HFFc6 (cell line): ENCODE data around the gene RSBN1L. TPM values are rescaled to one million over a fixed set of nuclear protein-coding genes. Genes with fewer than 3 reads are reported as not detected.

Source experiments
- DNase-seq: peaks from one replicate; pipeline ENCODE4 v3.0.0-alpha.2; 2018
- H3K27ac Mint-ChIP-seq: 2 replicates; pipeline ENCODE4 v1.8.0; 2020; ENCODE audit warnings: mild to moderate bottlenecking, mixed read lengths
- H3K27me3 Mint-ChIP-seq: 2 replicates; pipeline ENCODE4 v1.8.0; 2021; ENCODE audit warnings: mild to moderate bottlenecking, moderate library complexity, mixed read lengths; ENCODE audit not compliant: insufficient read depth
- H3K36me3 Mint-ChIP-seq: 2 replicates; pipeline ENCODE4 v1.8.0; 2021; ENCODE audit warnings: low read depth, mixed read lengths
- H3K4me1 Mint-ChIP-seq: 2 replicates; pipeline ENCODE4 v1.8.0; 2020; ENCODE audit warnings: low read depth, mixed read lengths
- H3K4me3 Mint-ChIP-seq: 2 replicates; pipeline ENCODE4 v1.8.0; 2020; ENCODE audit warnings: mild to moderate bottlenecking, moderate library complexity, mixed read lengths
- H3K9me3 Mint-ChIP-seq: 2 replicates; pipeline ENCODE4 v1.8.0; 2020; ENCODE audit warnings: mild to moderate bottlenecking, mixed read lengths
- CTCF ChIP-seq: fragments of 200-600 bp; sonication (generic); IDR thresholded peaks from 2 replicates; pipeline ENCODE4 v1.5.0; 2021; ENCODE audit warnings: antibody characterized with exemption, mild to moderate bottlenecking
- total RNA-seq, 6 experiments: library from RNA; stranded (reverse); fragmentation: NEBNext Ultra II Directional; extraction: Animal tissue kit (Norgen Biotek cat#: 25700); gene quantifications; 2 replicates in 1 of 6; 3 replicates in 5 of 6; pipeline ENCODE4 v1.2.3, GENCODE V29; 2021

Gene RSBN1L
- total RNA-seq, 6 experiments from 2014 or later, result 11.2 to 14.0 (median 12.9) TPM

- Mint-ChIP-seq H3K4me1 (peaks cover 45% of the 10 kb centered on the region), H3K27ac (no peak overlapping the region)
Observed at GRCh38 chr7:77808517-77808916, 112.3 kb downstream of the RSBN1L start.

GRCh38 chr7:77811516-77812289, 115.4 kb downstream of the RSBN1L start:
- no peaks in the 10 kb centered on the region; the same call in 1 of the 2 replicates for H3K27me3 Mint-ChIP-seq
- H3K4me3 Mint-ChIP-seq, result peak overlapping the region; percentile 67
- TF ChIP-seq CTCF, result no peak

More at GRCh38 chr7:77808517-77808916, 112.3 kb downstream of the RSBN1L start:
- DNase-seq, result no peak
- TF ChIP-seq CTCF, result no peak
- H3K36me3 Mint-ChIP-seq, result peaks cover 62% of the 10 kb centered on the region
- H3K4me3 Mint-ChIP-seq, result no peak overlapping the region
- H3K9me3 Mint-ChIP-seq, result peaks cover 38% of the 10 kb centered on the region
- H3K27me3 Mint-ChIP-seq, result no peaks in the 10 kb centered on the region; the same call in 1 of the 2 replicates

GRCh38 chr7:77812290-77812685, 116.0 kb downstream of the RSBN1L start:
- peak; percentile 85 for DNase-seq
- no peak for TF ChIP-seq CTCF
- Mint-ChIP-seq H3K27ac (peak overlapping the region; percentile 82), H3K4me1 (peaks cover 55% of the 10 kb centered on the region), H3K4me3 (peak overlapping the region; percentile 67), H3K27me3 (no peaks in the 10 kb centered on the region; the same call in 1 of the 2 replicates), H3K9me3 (peaks cover 22% of the 10 kb centered on the region), H3K36me3 (peaks cover 48% of the 10 kb centered on the region)

More at GRCh38 chr7:77811516-77812289, 115.4 kb downstream of the RSBN1L start:
- peaks cover 23% of the 10 kb centered on the region for H3K9me3 Mint-ChIP-seq
- peak; percentile 17 for DNase-seq
- peak overlapping the region; percentile 82 for H3K27ac Mint-ChIP-seq
- peaks cover 48% of the 10 kb centered on the region for H3K36me3 Mint-ChIP-seq
- peaks cover 49% of the 10 kb centered on the region for H3K4me1 Mint-ChIP-seq

- DNase-seq, result no peak
- TF ChIP-seq CTCF, result no peak
- peaks cover 17% of the 10 kb centered on the region for H3K9me3 Mint-ChIP-seq
- no peak overlapping the region for H3K4me3 Mint-ChIP-seq
- H3K27ac Mint-ChIP-seq, result peak overlapping the region; percentile 82
- H3K27me3 Mint-ChIP-seq, result peaks cover 2% of the 10 kb centered on the region
- H3K36me3 Mint-ChIP-seq, result peaks cover 47% of the 10 kb centered on the region
- peaks cover 57% of the 10 kb centered on the region for H3K4me1 Mint-ChIP-seq
Observed at GRCh38 chr7:77813180-77813579, 116.9 kb downstream of the RSBN1L start.

- DNase-seq, result no peak
- Mint-ChIP-seq H3K27me3 (peaks cover 2% of the 10 kb centered on the region), H3K4me1 (peaks cover 39% of the 10 kb centered on the region), H3K27ac (no peak overlapping the region; the same call in 1 of the 2 replicates), H3K4me3 (no peak overlapping the region), H3K9me3 (peaks cover 62% of the 10 kb centered on the region), H3K36me3 (peaks cover 73% of the 10 kb centered on the region)
- TF ChIP-seq CTCF, result no peak
Observed at GRCh38 chr7:77819021-77819420, 122.8 kb downstream of the RSBN1L start.
